HepG2 (cell line): ENCODE results near the gene SLITRK2. TPM values are rescaled to one million over a fixed set of nuclear protein-coding genes. Genes with fewer than 3 reads are reported as not detected.

Experiments
- ATAC-seq: fragments of 200-7000 bp; cut with Tn5 transposase; 3 replicates; pipeline ENCODE4 v1.9.1; 2020; ENCODE audit warnings: mild to moderate bottlenecking, moderate library complexity
- Bru-seq: library from RNA; stranded (reverse); fragments of 400-500 nt; gene quantifications from one replicate; lab custom pipeline; 2021; lab: Mats Ljungman, UMichigan
- BruChase-seq, 2 experiments: library from RNA; stranded (reverse); fragments of 400-500 nt; gene quantifications; one replicate each; lab custom pipeline; 2021; lab: Mats Ljungman, UMichigan
- BruUV-seq: library from RNA; stranded (reverse); fragments of 400-500 nt; replicated peaks from 2 replicates; lab custom pipeline; 2021; lab: Mats Ljungman, UMichigan
- CTCF ChIA-PET: fragments of 300-600 bp; formaldehyde crosslinking; extraction: SDS; loops from one replicate; lab custom pipeline; 2021; ENCODE audit warnings: low total read pairs, inconsistent platforms, low intra/inter-chr PET ratio; lab: Yijun Ruan, JAX
- POLR2A ChIA-PET: fragments of 350-600 bp; sonication (Branson Sonifier 250); formaldehyde crosslinking; loops from one replicate; lab custom pipeline; 2020; ENCODE audit warnings: antibody characterized with exemption, inconsistent platforms; lab: Yijun Ruan, JAX
- DNase-seq: peaks from one replicate; pipeline ENCODE4 v3.0.0-alpha.2; 2015; ENCODE audit warnings: low spot score
- FAIRE-seq: peaks from 3 replicates; lab custom pipeline; 2011; peaks lifted over from hg19 to GRCh38; lab: Jason Lieb, UNC
- H2AFZ ChIP-seq: one replicate; pipeline ENCODE4 v1.6.1; 2011; ENCODE audit warnings: low read length, inconsistent platforms
- H3K27ac ChIP-seq: fragments of 300-600 bp; 3 replicates; pipeline ENCODE4 v1.8.0; 2011; ENCODE audit warnings: mixed run types, mild to moderate bottlenecking, mixed read lengths, low read length, inconsistent platforms; ENCODE audit not compliant: insufficient read depth; ENCODE audit errors: extremely low read length
- H3K27me3 ChIP-seq, 2 experiments: fragments of 200-600 bp in 1 of 2; 2 replicates in 1 of 2; 3 replicates in 1 of 2; pipeline versions ENCODE4 v1.6.0 to v1.8.0; 2011; ENCODE audit warnings: low read length in 2 of 2, mild to moderate bottlenecking in 2 of 2, moderate library complexity in 2 of 2, inconsistent platforms in 1 of 2; ENCODE audit not compliant: insufficient read depth in 2 of 2, control insufficient read depth in 1 of 2
- H3K36me3 ChIP-seq, 2 experiments: fragments of 200-600 bp in 1 of 2; replicated peaks in 1 of 2; 2 replicates in 1 of 2; 3 replicates in 1 of 2; pipeline versions ENCODE4 v1.5.1 to v1.8.0; 2011; ENCODE audit warnings: low read length in 2 of 2, inconsistent platforms in 1 of 2; ENCODE audit not compliant: insufficient read depth in 2 of 2, control insufficient read depth in 1 of 2
- H3K4me1 ChIP-seq: 2 replicates; pipeline ENCODE4 v1.5.1; 2012; ENCODE audit warnings: low read length, inconsistent platforms; ENCODE audit not compliant: insufficient read depth
- H3K4me2 ChIP-seq: 2 replicates; pipeline ENCODE4 v1.6.0; 2011; ENCODE audit warnings: low read depth, low read length, inconsistent platforms
- H3K4me3 ChIP-seq, 3 experiments: fragments of 200-600 bp in 1 of 3; sonication (generic), shearing (Covaris generic) in 1 of 3; replicated peaks in 1 of 3; 2 replicates each; pipeline ENCODE4 v1.5.1; 2011 to 2016; ENCODE audit warnings: low read length in 3 of 3, inconsistent platforms in 2 of 3, low read depth in 2 of 3, mild to moderate bottlenecking in 2 of 3, control low read depth in 1 of 3, mixed read lengths in 1 of 3; ENCODE audit not compliant: insufficient read depth in 1 of 3
- H3K79me2 ChIP-seq: one replicate; pipeline ENCODE4 v1.6.1; 2011; ENCODE audit warnings: low read length, inconsistent platforms; ENCODE audit not compliant: insufficient read depth
- H3K9ac ChIP-seq: 2 replicates; pipeline ENCODE4 v1.6.0; 2011; ENCODE audit warnings: mild to moderate bottlenecking, low read depth, low read length, inconsistent platforms; ENCODE audit not compliant: insufficient read depth
- H3K9me3 ChIP-seq: 2 replicates; pipeline ENCODE4 v1.5.1; 2012; ENCODE audit warnings: mild to moderate bottlenecking, low read length
- H4K20me1 ChIP-seq: 2 replicates; pipeline ENCODE4 v1.6.0; 2011; ENCODE audit warnings: inconsistent platforms, mild to moderate bottlenecking, low read length, moderate library complexity; ENCODE audit not compliant: insufficient read depth
- FOSL1 ChIP-seq: sonication (generic); formaldehyde crosslinking; IDR thresholded peaks from 2 replicates; pipeline ENCODE4 v1.9.0; 2021; ENCODE audit warnings: missing genetic modification reagents, borderline replicate concordance
- STAG1 ChIP-seq: sonication (generic); formaldehyde crosslinking; IDR thresholded peaks from 2 replicates; pipeline ENCODE4 v1.4.0; 2020; ENCODE audit warnings: missing genetic modification reagents
- UBTF ChIP-seq: sonication (generic); formaldehyde crosslinking; IDR thresholded peaks from 2 replicates; pipeline ENCODE4 v1.4.0; 2020; ENCODE audit warnings: mild to moderate bottlenecking, missing genetic modification reagents
- ZNF790 ChIP-seq: sonication (generic); formaldehyde crosslinking; IDR thresholded peaks from 2 replicates; pipeline ENCODE4 v1.8.0; 2022; ENCODE audit warnings: missing genetic modification reagents, mild to moderate bottlenecking, borderline replicate concordance
- WGBS: methylation state at CpG from one replicate; pipeline ENCODE4 v1.1.6; 2017; ENCODE audit warnings: low lambda C conversion rate; 5-methylcytosine and 5-hydroxymethylcytosine counted together
- in situ Hi-C: cut with HindIII; loops from 2 replicates; pipeline ENCODE4 v1.10.0; 2017; ENCODE audit warnings: low pct_unique_long_range_greater_than_20kb; ENCODE audit not compliant: extremely low pct_ligation_motif_present
- intact Hi-C: fragments of 100-400 bp; cut with micrococcal nuclease; formaldehyde crosslinking; loops from one replicate; pipeline ENCODE4 v1.10.0; 2022; ENCODE audit not compliant: unreplicated experiment
- long read RNA-seq, 2 experiments: library from RNA in 1 of 2; library from polyadenylated mRNA in 1 of 2; stranded (forward) in 1 of 2; unstranded in 1 of 2; transcript quantifications; one replicate each; pipeline ENCODE4 v2.0.0, GENCODE V29; 2019 to 2022
- polyA minus RNA-seq, 3 experiments: library from RNA; depleted of rRNA, polyadenylated mRNA; stranded (reverse); fragments of >200 nt; gene quantifications; 2 replicates each; pipeline ENCODE4 v1.2.3, GENCODE V29; 2011; ENCODE audit warnings: low replicate concordance in 1 of 3
- polyA plus RNA-seq, 8 experiments: library from polyadenylated mRNA; depleted of rRNA in 3 of 8; stranded (reverse) in 7 of 8; unstranded in 1 of 8; fragments of >200 nt; fragmentation: Illumina TruSeq in 4 of 8; extraction: Trizol in 4 of 8; gene quantifications; 2 replicates each; pipeline versions ENCODE4 v1.2.1 to v1.2.3, GENCODE V29; 2011 to 2016; ENCODE audit warnings: low read depth in 4 of 8, missing spikeins in 1 of 8, mixed read lengths in 1 of 8; ENCODE audit not compliant: insufficient read depth in 1 of 8
- total RNA-seq, 5 experiments: library from RNA; depleted of rRNA; stranded (reverse); fragments of >200 nt; fragmentation: Illumina TruSeq; extraction: Trizol; gene quantifications; 2 replicates each; pipeline ENCODE4 v1.2.3, GENCODE V29; 2016; ENCODE audit warnings: low read depth in 1 of 5

SLITRK2 gene
- not detected in 2 replicates for total RNA-seq (2016; rRNA removed; fragmentation: Illumina TruSeq; extraction: Trizol)
- not detected in 2 replicates for total RNA-seq (2016; cell fraction: cytosol; rRNA removed; fragmentation: Illumina TruSeq; extraction: Trizol; ENCODE audit: low read depth)
- total RNA-seq (2016; cell fraction: insoluble cytoplasmic fraction; rRNA removed; fragmentation: Illumina TruSeq; extraction: Trizol) = not detected in 2 replicates
- total RNA-seq (2016; cell fraction: membrane; rRNA removed; fragmentation: Illumina TruSeq; extraction: Trizol) = not detected in 2 replicates
- not detected in 2 replicates for total RNA-seq (2016; cell fraction: nucleus; rRNA removed; fragmentation: Illumina TruSeq; extraction: Trizol)
- polyA plus RNA-seq (2011; rRNA removed) = not detected in 2 replicates
- not detected in 2 replicates for polyA plus RNA-seq (2011; cell fraction: cytosol; rRNA removed)
- not detected in 2 replicates for polyA plus RNA-seq (2011; cell fraction: nucleus; rRNA removed)
- polyA plus RNA-seq (2012) = not detected in 2 replicates
- not detected in 2 replicates for polyA plus RNA-seq (2016; cell fraction: cytosol; fragmentation: Illumina TruSeq; extraction: Trizol; ENCODE audit: low read depth)
- polyA plus RNA-seq (2016; cell fraction: insoluble cytoplasmic fraction; fragmentation: Illumina TruSeq; extraction: Trizol; ENCODE audit: low read depth) = not detected in 2 replicates
- not detected in 2 replicates for polyA plus RNA-seq (2016; cell fraction: membrane; fragmentation: Illumina TruSeq; extraction: Trizol; ENCODE audit: low read depth)
- not detected in 2 replicates for polyA plus RNA-seq (2016; cell fraction: nucleus; fragmentation: Illumina TruSeq; extraction: Trizol; ENCODE audit: insufficient read depth, low read depth)
- not detected in 2 replicates for polyA minus RNA-seq (2011; rRNA and poly(A)+ RNA removed; ENCODE audit: low replicate concordance)
- polyA minus RNA-seq (2011; cell fraction: cytosol; rRNA and poly(A)+ RNA removed) = not detected in 2 replicates
- polyA minus RNA-seq (2011; cell fraction: nucleus; rRNA and poly(A)+ RNA removed) = not detected in 2 replicates
- not detected for Bru-seq, nascent RNA
- BruChase-seq, experiment 1, labeled RNA remaining after a 6-hour chase = not detected
- not detected for BruChase-seq, experiment 2, labeled RNA remaining after a 2-hour chase
- long read RNA-seq, experiment 1 = 0 reads
- long read RNA-seq, experiment 2 = 0 reads

DNA sequence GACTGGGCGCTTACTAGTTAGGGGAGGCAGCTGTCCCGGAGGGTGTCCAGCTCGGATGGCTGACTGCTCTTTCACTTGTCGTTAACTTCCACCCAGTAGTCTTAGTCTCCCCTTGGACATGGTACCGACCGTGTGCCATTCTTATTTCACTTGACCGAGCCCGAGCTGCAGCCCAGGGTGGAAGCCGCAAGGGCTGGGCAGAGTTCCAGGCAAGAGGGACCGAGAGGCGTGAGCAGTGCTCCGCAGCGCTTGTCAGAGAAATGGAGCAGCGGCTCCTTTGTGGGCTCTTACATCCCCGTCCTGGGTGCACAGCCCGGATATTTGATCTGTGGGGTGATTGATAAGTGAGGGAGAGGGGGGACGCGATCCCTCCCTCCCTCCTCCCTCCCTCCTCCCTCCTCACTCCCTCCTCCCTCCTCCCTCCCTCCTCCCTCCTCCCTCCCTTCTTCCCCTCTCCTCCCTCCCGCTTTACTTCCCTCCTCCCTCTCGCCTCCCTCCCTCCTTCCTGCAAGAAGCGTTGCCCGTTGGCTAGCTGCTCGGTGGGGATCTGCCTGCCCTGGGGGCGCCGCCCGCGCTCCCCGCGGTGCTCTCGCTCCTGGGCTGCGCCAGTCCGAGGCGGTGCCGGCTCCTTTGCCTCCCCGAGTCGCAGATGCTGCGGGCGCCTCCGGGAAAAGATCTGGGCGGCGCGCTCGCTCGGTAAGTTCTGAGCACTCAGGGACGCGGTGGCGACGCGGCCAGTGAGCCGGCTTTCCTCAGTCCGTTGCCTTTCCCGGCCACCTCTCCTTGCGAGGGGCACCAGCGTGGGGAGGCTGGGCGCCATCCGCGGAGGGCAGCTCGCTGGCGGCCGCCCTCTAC, at the start of gene SLITRK2:
Gene SLITRK2 (plus strand): TSS at position 499 of the 855 bp plus-strand sequence. CDS start 4,597 bp downstream, outside the sequence.
- Histone ChIP-seq H2AFZ (no peak within 1 kb of the TSS), H3K36me3 (no peaks in the 10 kb centered on the region), H3K27me3 (no peaks in the 10 kb centered on the region), H3K4me3 (no peak within 1 kb of the TSS), H3K4me1 (no peaks in the 10 kb centered on the region), H3K27ac (no peak within 1 kb of the TSS), H3K9me3 (no peaks in the 10 kb centered on the region), H3K4me2 (no peak within 1 kb of the TSS), H3K9ac (no peak within 1 kb of the TSS), H4K20me1 (no peaks in the 10 kb centered on the region), H3K79me2 (no peaks in the 10 kb centered on the region)
- POLR2A ChIA-PET = no interaction called here
- intact Hi-C loops (no loop called here), in situ Hi-C loops (no loop called here)
- no peak for FAIRE-seq
- BruUV-seq = no TSS peak
- ATAC-seq = no peak
- TF ChIP-seq UBTF (CRISPR knock-in tag) (no peak), STAG1 (no peak), ZNF790 (CRISPR knock-in tag) (no peak), FOSL1 (CRISPR knock-in tag) (no peak)
- DNase-seq = no peak
- CTCF ChIA-PET = no interaction called here
- 15% methylated on average over 15 of the region's 60 CpGs for WGBS
